NCI-H345 (cell line): ENCODE measurements around the gene TNS2.

ENCODE experiments used
- DNase-seq: peaks from one replicate; lab custom pipeline; 2025; lab: John Stamatoyannopoulos, UW

Gene TNS2

GRCh38 chr12:53113136-53113705 is 63.4 kb downstream of the TNS2 start:
- no peak for DNase-seq

- no peak for DNase-seq
Measured at GRCh38 chr12:53113951-53114350, 64.1 kb downstream of the TNS2 start.
